Nephron progenitor cell (in vitro differentiated cells): ENCODE data around the gene ZBTB20.

Experiments
- DNase-seq: peaks from one replicate; pipeline ENCODE4 v3.0.0; 2021
- H3K27ac Mint-ChIP-seq: 2 replicates; pipeline ENCODE4 v1.8.0; 2021; ENCODE audit warnings: mild to moderate bottlenecking, moderate library complexity, mixed read lengths
- H3K27me3 Mint-ChIP-seq: 2 replicates; pipeline ENCODE4 v1.8.0; 2021; ENCODE audit warnings: mild to moderate bottlenecking, low read depth, mixed read lengths; ENCODE audit not compliant: poor library complexity
- H3K36me3 Mint-ChIP-seq: 2 replicates; pipeline ENCODE4 v1.8.0; 2021; ENCODE audit warnings: low read depth, mixed read lengths
- H3K4me1 Mint-ChIP-seq: 2 replicates; pipeline ENCODE4 v1.8.0; 2021; ENCODE audit warnings: mixed read lengths
- H3K4me3 Mint-ChIP-seq: 2 replicates; pipeline ENCODE4 v1.8.0; 2021; ENCODE audit warnings: mild to moderate bottlenecking, moderate library complexity, mixed read lengths
- H3K9me3 Mint-ChIP-seq: 2 replicates; pipeline ENCODE4 v1.8.0; 2021; ENCODE audit warnings: mild to moderate bottlenecking, moderate library complexity, mixed read lengths
- CTCF ChIP-seq: fragments of 200-600 bp; sonication (generic); IDR thresholded peaks from 2 replicates; pipeline ENCODE4 v1.5.0; 2021; ENCODE audit warnings: antibody characterized with exemption

Gene ZBTB20

GRCh38 chr3:114739627-114740026 lies 407.5 kb downstream of the ZBTB20 start:
- Mint-ChIP-seq H3K4me3 (no peak overlapping the region), H3K27ac (no peak overlapping the region), H3K9me3 (no peaks in the 10 kb centered on the region), H3K36me3 (no peaks in the 10 kb centered on the region), H3K4me1 (peaks cover 23% of the 10 kb centered on the region), H3K27me3 (no peaks in the 10 kb centered on the region)
- no peak for DNase-seq
- no peak for TF ChIP-seq CTCF

- Mint-ChIP-seq H3K27ac (no peak overlapping the region), H3K27me3 (peaks cover 4% of the 10 kb centered on the region), H3K4me3 (no peak overlapping the region), H3K36me3 (no peaks in the 10 kb centered on the region), H3K9me3 (no peaks in the 10 kb centered on the region), H3K4me1 (peaks cover 13% of the 10 kb centered on the region)
- no peak for TF ChIP-seq CTCF
- DNase-seq: no peak
These were observed 414.7 kb downstream of the ZBTB20 start for GRCh38 chr3:114732353-114732752.

GRCh38 chr3:114730397-114730796 lies 416.7 kb downstream of the ZBTB20 start:
- Mint-ChIP-seq H3K27ac (no peak overlapping the region), H3K36me3 (no peaks in the 10 kb centered on the region), H3K4me1 (no peaks in the 10 kb centered on the region), H3K4me3 (no peak overlapping the region), H3K27me3 (peaks cover 4% of the 10 kb centered on the region), H3K9me3 (no peaks in the 10 kb centered on the region)
- no peak for TF ChIP-seq CTCF
- no peak for DNase-seq

GRCh38 chr3:114727373-114727772 lies 419.7 kb downstream of the ZBTB20 start:
- H3K36me3 Mint-ChIP-seq: no peaks in the 10 kb centered on the region
- H3K9me3 Mint-ChIP-seq: no peaks in the 10 kb centered on the region
- H3K4me3 Mint-ChIP-seq: no peak overlapping the region

GRCh38 chr3:114725966-114726365 lies 421.1 kb downstream of the ZBTB20 start:
- Mint-ChIP-seq H3K27ac (no peak overlapping the region), H3K9me3 (no peaks in the 10 kb centered on the region), H3K27me3 (no peaks in the 10 kb centered on the region), H3K4me3 (no peak overlapping the region), H3K36me3 (no peaks in the 10 kb centered on the region), H3K4me1 (no peaks in the 10 kb centered on the region)
- no peak for DNase-seq
- no peak for TF ChIP-seq CTCF

More at GRCh38 chr3:114727373-114727772, 419.7 kb downstream of the ZBTB20 start:
- no peak overlapping the region for H3K27ac Mint-ChIP-seq
- no peaks in the 10 kb centered on the region for H3K4me1 Mint-ChIP-seq
- DNase-seq: no peak
- TF ChIP-seq CTCF: no peak
- H3K27me3 Mint-ChIP-seq: no peaks in the 10 kb centered on the region

- H3K27me3 Mint-ChIP-seq: no peaks in the 10 kb centered on the region
- H3K4me3 Mint-ChIP-seq: no peak overlapping the region
- no peaks in the 10 kb centered on the region for H3K9me3 Mint-ChIP-seq
- H3K36me3 Mint-ChIP-seq: no peaks in the 10 kb centered on the region
- no peak for DNase-seq
- no peak for TF ChIP-seq CTCF
- no peaks in the 10 kb centered on the region for H3K4me1 Mint-ChIP-seq
- H3K27ac Mint-ChIP-seq: no peak overlapping the region
These were observed 424.6 kb downstream of the ZBTB20 start for GRCh38 chr3:114722530-114722929.
